SK-N-SH (cell line): ENCODE data around the gene SLC25A48. TPM values are rescaled to one million over a fixed set of nuclear protein-coding genes. Genes with fewer than 3 reads are reported as not detected.

Experiments
- CTCF ChIA-PET: fragments of 300-600, 350-600 bp; formaldehyde crosslinking; extraction: SDS; loops from one replicate; lab custom pipeline; 2021; lab: Yijun Ruan, JAX
- POLR2A ChIA-PET: fragments of 350-600 bp; sonication (Branson Sonifier 250); formaldehyde crosslinking; extraction: SDS; loops from one replicate; lab custom pipeline; 2020; ENCODE audit warnings: antibody characterized with exemption, inconsistent platforms; lab: Yijun Ruan, JAX
- DNase-seq: peaks from one replicate; pipeline ENCODE4 v3.0.0; 2012
- H2AFZ ChIP-seq: fragments of 200-600 bp; sonication (generic); 2 replicates; pipeline ENCODE4 v1.8.1; 2016; ENCODE audit warnings: antibody characterized with exemption, mild to moderate bottlenecking, low read depth
- H3F3A ChIP-seq: fragments of 200-600 bp; sonication (generic); replicated peaks from 2 replicates; pipeline ENCODE3; 2016; ENCODE audit warnings: antibody characterized with exemption, mild to moderate bottlenecking; ENCODE audit not compliant: insufficient read depth
- H3K27ac ChIP-seq, 2 experiments: fragments of 200-500 bp in 1 of 2; fragments of 200-600 bp in 1 of 2; sonication (Bioruptor generic) in 1 of 2; sonication (generic), shearing (Covaris generic) in 1 of 2; 2 replicates each; pipeline versions ENCODE4 v1.5.1 to v1.6.1; 2014 to 2016; ENCODE audit warnings: low read depth in 2 of 2, inconsistent platforms in 1 of 2, low read length in 1 of 2, mild to moderate bottlenecking in 1 of 2, mixed read lengths in 1 of 2
- H3K27me3 ChIP-seq: fragments of 200-600 bp; sonication (generic), shearing (Covaris generic); 2 replicates; pipeline ENCODE4 v1.6.1; 2016; ENCODE audit warnings: mixed run types; ENCODE audit not compliant: insufficient read depth
- H3K36me3 ChIP-seq, 2 experiments: fragments of 200-500 bp in 1 of 2; fragments of 200-600 bp in 1 of 2; sonication (Bioruptor generic) in 1 of 2; sonication (generic) in 1 of 2; replicated peaks in 1 of 2; 2 replicates each; pipeline versions ENCODE3 to v1.5.1; 2014 to 2016; ENCODE audit warnings: low read length in 1 of 2, mild to moderate bottlenecking in 1 of 2; ENCODE audit not compliant: insufficient read depth in 2 of 2, control insufficient read depth in 1 of 2
- H3K4me1 ChIP-seq, 2 experiments: fragments of 200-500 bp in 1 of 2; fragments of 200-600 bp in 1 of 2; sonication (Bioruptor generic) in 1 of 2; sonication (generic), shearing (Covaris generic) in 1 of 2; 2 replicates each; pipeline versions ENCODE4 v1.5.1 to v1.6.1; 2014 to 2016; ENCODE audit warnings: low read depth in 1 of 2, low read length in 1 of 2, mixed run types in 1 of 2; ENCODE audit not compliant: insufficient read depth in 2 of 2, control insufficient read depth in 1 of 2
- H3K4me2 ChIP-seq: fragments of 200-600 bp; sonication (generic), shearing (Covaris generic); 2 replicates; pipeline ENCODE4 v1.6.1; 2017; ENCODE audit warnings: mixed run types
- H3K4me3 ChIP-seq, 2 experiments: fragments of 200-500 bp in 1 of 2; fragments of 200-600 bp in 1 of 2; sonication (Bioruptor generic) in 1 of 2; sonication (generic), shearing (Covaris generic) in 1 of 2; 2 replicates each; pipeline versions ENCODE4 v1.5.1 to v1.8.1; 2014 to 2016; ENCODE audit warnings: low read depth in 2 of 2, inconsistent platforms in 1 of 2, low read length in 1 of 2, mild to moderate bottlenecking in 1 of 2, mixed read lengths in 1 of 2, moderate library complexity in 1 of 2
- H3K79me2 ChIP-seq: fragments of 200-600 bp; sonication (generic); 2 replicates; pipeline ENCODE4 v1.8.1; 2017; ENCODE audit warnings: mild to moderate bottlenecking; ENCODE audit not compliant: insufficient read depth
- H3K9ac ChIP-seq: fragments of 200-600 bp; sonication (generic); 2 replicates; pipeline ENCODE4 v1.6.1; 2017; ENCODE audit warnings: mixed run types
- H3K9me2 ChIP-seq: fragments of 200-600 bp; sonication (generic); 2 replicates; pipeline ENCODE4 v1.6.1; 2017; ENCODE audit warnings: mixed run types
- H3K9me3 ChIP-seq: fragments of 200-600 bp; sonication (generic); 2 replicates; pipeline ENCODE4 v1.6.1; 2017; ENCODE audit warnings: mixed run types, mild to moderate bottlenecking, moderate library complexity
- H4K20me1 ChIP-seq: fragments of 200-600 bp; sonication (generic); 2 replicates; pipeline ENCODE4 v1.6.1; 2017; ENCODE audit warnings: mild to moderate bottlenecking, mixed run types; ENCODE audit not compliant: insufficient read depth
- CHD2 ChIP-seq: fragments of 150-350 bp; IDR thresholded peaks from 2 replicates; pipeline ENCODE4 v1.6.1; 2018; ENCODE audit warnings: low read length; ENCODE audit not compliant: partially characterized antibody
- MEF2A ChIP-seq: IDR thresholded peaks from 2 replicates; pipeline ENCODE4 v1.4.0; 2012; ENCODE audit warnings: low read depth, borderline replicate concordance
- NFIC ChIP-seq: IDR thresholded peaks from 2 replicates; pipeline ENCODE4 v1.4.0; 2012; ENCODE audit warnings: borderline replicate concordance
- NRF1 ChIP-seq: IDR thresholded peaks from 2 replicates; pipeline ENCODE4 v1.6.1; 2012; ENCODE audit warnings: low read depth, mild to moderate bottlenecking, low read length
- POLR2AphosphoS5 ChIP-seq: IDR thresholded peaks from 2 replicates; pipeline ENCODE4 v1.6.1; 2012; ENCODE audit warnings: low read depth, low read length
- RFX5 ChIP-seq: IDR thresholded peaks from 2 replicates; pipeline ENCODE4 v1.6.1; 2012; ENCODE audit warnings: mild to moderate bottlenecking, improper control_type of control experiment, low read length
- RXRA ChIP-seq: IDR thresholded peaks from 2 replicates; pipeline ENCODE4 v1.4.0; 2012; ENCODE audit warnings: low read depth, mild to moderate bottlenecking, borderline replicate concordance
- SIN3A ChIP-seq: IDR thresholded peaks from 2 replicates; pipeline ENCODE4 v1.6.1; 2012; ENCODE audit warnings: low read depth, mild to moderate bottlenecking, low read length, moderate library complexity, borderline replicate concordance
- TAF1 ChIP-seq: IDR thresholded peaks from 2 replicates; pipeline ENCODE4 v1.6.1; 2012; ENCODE audit warnings: low read depth, mild to moderate bottlenecking, low read length, moderate library complexity, borderline replicate concordance
- TCF12 ChIP-seq: IDR thresholded peaks from 2 replicates; pipeline ENCODE4 v1.4.0; 2012
- YY1 ChIP-seq: IDR thresholded peaks from 2 replicates; pipeline ENCODE4 v1.4.0; 2012; ENCODE audit warnings: low read depth, mild to moderate bottlenecking
- WGBS: methylation state at CpG from one replicate; pipeline ENCODE4 v1.1.6; 2017; ENCODE audit warnings: low lambda C conversion rate; 5-methylcytosine and 5-hydroxymethylcytosine counted together
- polyA plus RNA-seq, 3 experiments: library from polyadenylated mRNA; depleted of rRNA; stranded (reverse); fragments of >200 nt; gene quantifications; 2 replicates each; pipeline ENCODE4 v1.2.3, GENCODE V29; 2012
- TF ChIP-seq, protein P1 (sequence below): fragments of 200-600 bp; sonication (generic); IDR thresholded peaks from 2 replicates; pipeline ENCODE4 v1.6.1; 2017; ENCODE audit warnings: antibody characterized with exemption, mild to moderate bottlenecking, moderate library complexity
- TF ChIP-seq, protein P2 (sequence below): fragments of 150-350 bp; IDR thresholded peaks from 2 replicates; pipeline ENCODE4 v1.6.1; 2016; ENCODE audit warnings: mild to moderate bottlenecking, low read depth, low read length
- TF ChIP-seq, protein P3 (sequence below): fragments of 150-350 bp; IDR thresholded peaks from 2 replicates; pipeline ENCODE4 v1.6.1; 2017; ENCODE audit warnings: antibody characterized with exemption, low read length, low read depth, borderline replicate concordance
- TF ChIP-seq, protein P4 (sequence below): IDR thresholded peaks from 2 replicates; pipeline ENCODE4 v1.4.0; 2012; ENCODE audit warnings: low read depth, borderline replicate concordance
- TF ChIP-seq, protein P5 (sequence below): IDR thresholded peaks from 2 replicates; pipeline ENCODE4 v1.6.1; 2012; ENCODE audit warnings: mild to moderate bottlenecking, low read depth, low read length, moderate library complexity

Gene SLC25A48
- polyA plus RNA-seq, 1 of the 3 experiments (the other 2 are of a cell fraction): 0.23 TPM

DNA sequence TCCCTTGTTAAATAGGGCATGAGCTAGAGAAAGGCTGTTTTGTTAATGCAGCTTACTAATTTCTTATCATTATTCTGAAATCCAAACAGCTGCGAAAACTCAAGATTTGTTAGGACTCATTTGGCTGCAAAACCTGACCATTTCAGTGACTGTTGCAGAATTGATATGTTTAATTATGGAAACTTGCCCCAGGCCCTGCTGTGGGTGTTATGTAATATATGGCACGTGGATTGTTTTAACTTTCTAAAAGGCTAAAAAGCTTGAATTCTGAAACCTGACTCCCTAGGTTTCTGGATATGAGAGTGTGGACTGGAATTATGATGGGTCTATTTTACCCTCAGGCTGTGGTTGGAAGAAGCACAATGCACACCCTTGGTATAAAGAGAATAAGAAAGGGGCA, 56.8 kb downstream of the SLC25A48 start (continued):
- no peak for TF ChIP-seq RXRA

DNA sequence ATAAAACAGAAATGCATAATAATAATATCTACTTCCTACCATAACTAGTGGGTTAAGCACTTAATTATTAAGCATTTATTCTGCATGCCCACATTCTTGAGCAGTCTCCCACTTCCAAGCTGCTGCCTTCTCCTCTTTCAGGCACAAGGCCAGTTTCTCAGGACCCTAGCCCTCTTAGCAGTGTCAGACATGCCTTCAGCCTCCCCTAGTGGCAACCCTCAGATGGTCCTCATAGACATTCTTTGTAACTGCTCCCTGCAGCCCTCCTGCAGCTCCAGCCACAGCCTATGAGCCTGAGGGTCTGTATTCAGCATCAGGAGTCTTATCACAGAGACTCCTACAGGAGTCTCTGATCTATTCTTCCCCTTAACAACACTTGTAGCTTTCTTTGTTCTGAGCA, 57.3 kb downstream of the SLC25A48 start:
- Histone ChIP-seq H3K9ac (no peak overlapping the region), H3K36me3 (no peaks in the 10 kb centered on the region), H3K27ac (no peak overlapping the region), H3K79me2 (no peaks in the 10 kb centered on the region), H3F3A (no peaks in the 10 kb centered on the region), H3K4me3 (no peak overlapping the region), H3K9me2 (no peaks in the 10 kb centered on the region), H4K20me1 (no peaks in the 10 kb centered on the region), H3K4me1 (peaks cover 0 to 10% of the 10 kb centered on the region in 2 experiments; a peak in 1 of 4 replicates), H3K9me3 (no peaks in the 10 kb centered on the region), H3K27me3 (no peaks in the 10 kb centered on the region), H3K4me2 (no peak overlapping the region), H2AFZ (no peak overlapping the region)
- POLR2A ChIA-PET: no interaction called here
- no peak for TF ChIP-seq TAF1
- TF ChIP-seq, protein P1, sequence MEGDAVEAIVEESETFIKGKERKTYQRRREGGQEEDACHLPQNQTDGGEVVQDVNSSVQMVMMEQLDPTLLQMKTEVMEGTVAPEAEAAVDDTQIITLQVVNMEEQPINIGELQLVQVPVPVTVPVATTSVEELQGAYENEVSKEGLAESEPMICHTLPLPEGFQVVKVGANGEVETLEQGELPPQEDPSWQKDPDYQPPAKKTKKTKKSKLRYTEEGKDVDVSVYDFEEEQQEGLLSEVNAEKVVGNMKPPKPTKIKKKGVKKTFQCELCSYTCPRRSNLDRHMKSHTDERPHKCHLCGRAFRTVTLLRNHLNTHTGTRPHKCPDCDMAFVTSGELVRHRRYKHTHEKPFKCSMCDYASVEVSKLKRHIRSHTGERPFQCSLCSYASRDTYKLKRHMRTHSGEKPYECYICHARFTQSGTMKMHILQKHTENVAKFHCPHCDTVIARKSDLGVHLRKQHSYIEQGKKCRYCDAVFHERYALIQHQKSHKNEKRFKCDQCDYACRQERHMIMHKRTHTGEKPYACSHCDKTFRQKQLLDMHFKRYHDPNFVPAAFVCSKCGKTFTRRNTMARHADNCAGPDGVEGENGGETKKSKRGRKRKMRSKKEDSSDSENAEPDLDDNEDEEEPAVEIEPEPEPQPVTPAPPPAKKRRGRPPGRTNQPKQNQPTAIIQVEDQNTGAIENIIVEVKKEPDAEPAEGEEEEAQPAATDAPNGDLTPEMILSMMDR: peak; percentile 42
- TF ChIP-seq POLR2AphosphoS5: no peak
- TF ChIP-seq RXRA: no peak
- no peak for TF ChIP-seq TCF12
- TF ChIP-seq RFX5: no peak
- TF ChIP-seq, protein P2, sequence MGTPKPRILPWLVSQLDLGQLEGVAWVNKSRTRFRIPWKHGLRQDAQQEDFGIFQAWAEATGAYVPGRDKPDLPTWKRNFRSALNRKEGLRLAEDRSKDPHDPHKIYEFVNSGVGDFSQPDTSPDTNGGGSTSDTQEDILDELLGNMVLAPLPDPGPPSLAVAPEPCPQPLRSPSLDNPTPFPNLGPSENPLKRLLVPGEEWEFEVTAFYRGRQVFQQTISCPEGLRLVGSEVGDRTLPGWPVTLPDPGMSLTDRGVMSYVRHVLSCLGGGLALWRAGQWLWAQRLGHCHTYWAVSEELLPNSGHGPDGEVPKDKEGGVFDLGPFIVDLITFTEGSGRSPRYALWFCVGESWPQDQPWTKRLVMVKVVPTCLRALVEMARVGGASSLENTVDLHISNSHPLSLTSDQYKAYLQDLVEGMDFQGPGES: no peak
- TF ChIP-seq SIN3A: no peak
- CTCF ChIA-PET: interaction anchor here (0.6 to 10.7 kb wide), 11 partner anchors 14 to 1251 kb away, joined by 3 to 104 read pairs (median 5); no protein-coding TSS in a partner anchor
- DNase-seq: no peak

DNA sequence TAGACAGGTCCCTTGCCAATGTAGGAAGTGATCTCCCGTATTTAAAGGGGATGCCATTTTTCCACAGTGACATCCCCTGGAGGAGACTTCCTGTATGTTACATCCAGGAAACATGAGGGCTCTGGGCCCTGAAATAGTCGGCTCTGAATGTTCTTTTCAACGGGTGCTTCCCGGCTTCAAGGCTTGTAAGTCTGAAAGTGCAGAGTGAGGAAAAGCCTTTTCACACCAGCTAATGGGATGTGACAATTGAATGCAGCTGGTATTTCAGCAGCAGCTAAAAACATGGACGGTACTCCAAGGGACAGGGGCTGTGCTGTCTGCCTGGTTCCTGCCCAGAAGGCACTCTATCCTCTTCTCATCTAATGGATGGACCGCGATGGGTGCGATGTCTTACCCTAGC, 59.8 kb downstream of the SLC25A48 start:
- CTCF ChIA-PET: interaction anchor here (1.1 to 10.7 kb wide), 6 partner anchors 8 to 355 kb away, joined by 3 to 104 read pairs (median 4); no protein-coding TSS in a partner anchor
- TF ChIP-seq MEF2A: no peak
- TF ChIP-seq, protein P3, sequence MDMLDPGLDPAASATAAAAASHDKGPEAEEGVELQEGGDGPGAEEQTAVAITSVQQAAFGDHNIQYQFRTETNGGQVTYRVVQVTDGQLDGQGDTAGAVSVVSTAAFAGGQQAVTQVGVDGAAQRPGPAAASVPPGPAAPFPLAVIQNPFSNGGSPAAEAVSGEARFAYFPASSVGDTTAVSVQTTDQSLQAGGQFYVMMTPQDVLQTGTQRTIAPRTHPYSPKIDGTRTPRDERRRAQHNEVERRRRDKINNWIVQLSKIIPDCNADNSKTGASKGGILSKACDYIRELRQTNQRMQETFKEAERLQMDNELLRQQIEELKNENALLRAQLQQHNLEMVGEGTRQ: no peak
- no peak for TF ChIP-seq NFIC
- TF ChIP-seq, protein P4, sequence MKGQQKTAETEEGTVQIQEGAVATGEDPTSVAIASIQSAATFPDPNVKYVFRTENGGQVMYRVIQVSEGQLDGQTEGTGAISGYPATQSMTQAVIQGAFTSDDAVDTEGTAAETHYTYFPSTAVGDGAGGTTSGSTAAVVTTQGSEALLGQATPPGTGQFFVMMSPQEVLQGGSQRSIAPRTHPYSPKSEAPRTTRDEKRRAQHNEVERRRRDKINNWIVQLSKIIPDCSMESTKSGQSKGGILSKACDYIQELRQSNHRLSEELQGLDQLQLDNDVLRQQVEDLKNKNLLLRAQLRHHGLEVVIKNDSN: no peak
- no peak for TF ChIP-seq YY1
- TF ChIP-seq NRF1: no peak
- TF ChIP-seq, protein P5, sequence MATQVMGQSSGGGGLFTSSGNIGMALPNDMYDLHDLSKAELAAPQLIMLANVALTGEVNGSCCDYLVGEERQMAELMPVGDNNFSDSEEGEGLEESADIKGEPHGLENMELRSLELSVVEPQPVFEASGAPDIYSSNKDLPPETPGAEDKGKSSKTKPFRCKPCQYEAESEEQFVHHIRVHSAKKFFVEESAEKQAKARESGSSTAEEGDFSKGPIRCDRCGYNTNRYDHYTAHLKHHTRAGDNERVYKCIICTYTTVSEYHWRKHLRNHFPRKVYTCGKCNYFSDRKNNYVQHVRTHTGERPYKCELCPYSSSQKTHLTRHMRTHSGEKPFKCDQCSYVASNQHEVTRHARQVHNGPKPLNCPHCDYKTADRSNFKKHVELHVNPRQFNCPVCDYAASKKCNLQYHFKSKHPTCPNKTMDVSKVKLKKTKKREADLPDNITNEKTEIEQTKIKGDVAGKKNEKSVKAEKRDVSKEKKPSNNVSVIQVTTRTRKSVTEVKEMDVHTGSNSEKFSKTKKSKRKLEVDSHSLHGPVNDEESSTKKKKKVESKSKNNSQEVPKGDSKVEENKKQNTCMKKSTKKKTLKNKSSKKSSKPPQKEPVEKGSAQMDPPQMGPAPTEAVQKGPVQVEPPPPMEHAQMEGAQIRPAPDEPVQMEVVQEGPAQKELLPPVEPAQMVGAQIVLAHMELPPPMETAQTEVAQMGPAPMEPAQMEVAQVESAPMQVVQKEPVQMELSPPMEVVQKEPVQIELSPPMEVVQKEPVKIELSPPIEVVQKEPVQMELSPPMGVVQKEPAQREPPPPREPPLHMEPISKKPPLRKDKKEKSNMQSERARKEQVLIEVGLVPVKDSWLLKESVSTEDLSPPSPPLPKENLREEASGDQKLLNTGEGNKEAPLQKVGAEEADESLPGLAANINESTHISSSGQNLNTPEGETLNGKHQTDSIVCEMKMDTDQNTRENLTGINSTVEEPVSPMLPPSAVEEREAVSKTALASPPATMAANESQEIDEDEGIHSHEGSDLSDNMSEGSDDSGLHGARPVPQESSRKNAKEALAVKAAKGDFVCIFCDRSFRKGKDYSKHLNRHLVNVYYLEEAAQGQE: no peak
- TF ChIP-seq RXRA: no peak
- TF ChIP-seq CHD2: no peak
- no peak for DNase-seq

More for the DNA sequence above, 59.8 kb downstream of the SLC25A48 start:
- H3K9ac ChIP-seq: no peak overlapping the region
- no peaks in the 10 kb centered on the region for H3K9me3 ChIP-seq
- WGBS: 72% methylated on average over 8 of the region's 8 CpGs
- peaks cover 0 to 8% of the 10 kb centered on the region in 2 experiments; a peak in 1 of 4 replicates for H3K4me1 ChIP-seq
- no peaks in the 10 kb centered on the region for H3K36me3 ChIP-seq
- no peak overlapping the region for H3K4me3 ChIP-seq
- no peak overlapping the region for H3K27ac ChIP-seq
- H3F3A ChIP-seq: no peaks in the 10 kb centered on the region
- no peak overlapping the region for H2AFZ ChIP-seq
- H3K9me2 ChIP-seq: no peaks in the 10 kb centered on the region
- H4K20me1 ChIP-seq: no peaks in the 10 kb centered on the region
- H3K79me2 ChIP-seq: no peaks in the 10 kb centered on the region
- no peak overlapping the region for H3K4me2 ChIP-seq
- POLR2A ChIA-PET: no interaction called here
- no peaks in the 10 kb centered on the region for H3K27me3 ChIP-seq
